Astrocyte (in vitro differentiated cells and primary cell): ENCODE measurements around the gene PCMTD2.
"Not testable (repeated sequence)": the region's sequence is repeated elsewhere in the genome, so short reads cannot be mapped to it uniquely, and the experiment has no call there.

ENCODE experiments used
- EZH2 ChIP-seq: IDR thresholded peaks from 2 replicates; pipeline ENCODE4 v1.6.1; 2012; ENCODE audit warnings: mild to moderate bottlenecking, low read length, inconsistent platforms; ENCODE audit not compliant: insufficient read depth
- TF ChIP-seq, protein P1 (sequence below): IDR thresholded peaks from 2 replicates; pipeline ENCODE4 v1.5.1; 2011; ENCODE audit warnings: low read depth, mild to moderate bottlenecking, inconsistent platforms, low read length, moderate library complexity; ENCODE audit not compliant: insufficient read depth

GRCh38 chr20:64315884-64316283 lies 60.3 kb downstream of the PCMTD2 start:
- TF ChIP-seq, protein P1, sequence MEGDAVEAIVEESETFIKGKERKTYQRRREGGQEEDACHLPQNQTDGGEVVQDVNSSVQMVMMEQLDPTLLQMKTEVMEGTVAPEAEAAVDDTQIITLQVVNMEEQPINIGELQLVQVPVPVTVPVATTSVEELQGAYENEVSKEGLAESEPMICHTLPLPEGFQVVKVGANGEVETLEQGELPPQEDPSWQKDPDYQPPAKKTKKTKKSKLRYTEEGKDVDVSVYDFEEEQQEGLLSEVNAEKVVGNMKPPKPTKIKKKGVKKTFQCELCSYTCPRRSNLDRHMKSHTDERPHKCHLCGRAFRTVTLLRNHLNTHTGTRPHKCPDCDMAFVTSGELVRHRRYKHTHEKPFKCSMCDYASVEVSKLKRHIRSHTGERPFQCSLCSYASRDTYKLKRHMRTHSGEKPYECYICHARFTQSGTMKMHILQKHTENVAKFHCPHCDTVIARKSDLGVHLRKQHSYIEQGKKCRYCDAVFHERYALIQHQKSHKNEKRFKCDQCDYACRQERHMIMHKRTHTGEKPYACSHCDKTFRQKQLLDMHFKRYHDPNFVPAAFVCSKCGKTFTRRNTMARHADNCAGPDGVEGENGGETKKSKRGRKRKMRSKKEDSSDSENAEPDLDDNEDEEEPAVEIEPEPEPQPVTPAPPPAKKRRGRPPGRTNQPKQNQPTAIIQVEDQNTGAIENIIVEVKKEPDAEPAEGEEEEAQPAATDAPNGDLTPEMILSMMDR: not testable (repeated sequence)
- TF ChIP-seq EZH2: not testable (repeated sequence)
